HepG2 (cell line): ENCODE data around the gene DHCR7. TPM values are rescaled to one million over a fixed set of nuclear protein-coding genes. Genes with fewer than 3 reads are reported as not detected.

Source experiments
- BCL3 ChIP-seq: sonication (generic); formaldehyde crosslinking; IDR thresholded peaks from 2 replicates; pipeline ENCODE4 v1.5.1; 2020; ENCODE audit warnings: mild to moderate bottlenecking, missing genetic modification reagents, moderate library complexity
- GTF2F1 ChIP-seq: fragments of 150-350 bp; IDR thresholded peaks from 2 replicates; pipeline ENCODE4 v1.6.1; 2014; ENCODE audit warnings: low read length
- HES4 ChIP-seq: sonication (generic); formaldehyde crosslinking; IDR thresholded peaks from 2 replicates; pipeline ENCODE4 v1.9.0; 2021; ENCODE audit warnings: mild to moderate bottlenecking, missing genetic modification reagents, borderline replicate concordance
- HINFP ChIP-seq: sonication (generic); formaldehyde crosslinking; IDR thresholded peaks from 2 replicates; pipeline ENCODE4 v1.4.0; 2020; ENCODE audit warnings: low read depth, mild to moderate bottlenecking, missing genetic modification reagents
- KAT7 ChIP-seq: IDR thresholded peaks from 2 replicates; pipeline ENCODE4 v1.6.1; 2018; ENCODE audit warnings: borderline replicate concordance, missing compliant biosample characterization
- LCORL ChIP-seq, 2 experiments: fragments of 450-650 bp in 1 of 2; sonication (generic) in 1 of 2; formaldehyde crosslinking in 1 of 2; IDR thresholded peaks; 2 replicates each; pipeline versions ENCODE4 v1.5.0 to v1.6.1; 2017 to 2020; ENCODE audit warnings: antibody characterized with exemption in 1 of 2, missing genetic modification reagents in 1 of 2
- NR2C2 ChIP-seq: sonication (generic); formaldehyde crosslinking; IDR thresholded peaks from 2 replicates; pipeline ENCODE4 v1.4.0; 2020; ENCODE audit warnings: missing genetic modification reagents, mild to moderate bottlenecking, moderate library complexity, borderline replicate concordance
- PHF5A ChIP-seq: IDR thresholded peaks from one replicate; pipeline ENCODE4 v1.6.1; 2018; ENCODE audit warnings: low read depth, missing genetic modification reagents; ENCODE audit not compliant: unreplicated experiment
- RNF219 ChIP-seq: sonication (generic); formaldehyde crosslinking; IDR thresholded peaks from 2 replicates; pipeline ENCODE4 v1.5.0; 2020; ENCODE audit warnings: mild to moderate bottlenecking, missing genetic modification reagents
- THRA ChIP-seq: sonication (generic); formaldehyde crosslinking; IDR thresholded peaks from 2 replicates; pipeline ENCODE4 v1.4.0; 2020; ENCODE audit warnings: missing genetic modification reagents, borderline replicate concordance
- U2AF2 ChIP-seq: fragments of 200-400 bp; formaldehyde crosslinking; IDR thresholded peaks from 2 replicates; pipeline ENCODE4 v1.6.1; 2017; ENCODE audit warnings: low read depth, mild to moderate bottlenecking, low read length
- XBP1 ChIP-seq: sonication (generic); formaldehyde crosslinking; IDR thresholded peaks from 2 replicates; pipeline ENCODE4 v1.5.0; 2020; ENCODE audit warnings: missing genetic modification reagents
- ZNF547 ChIP-seq: sonication (generic); formaldehyde crosslinking; IDR thresholded peaks from 2 replicates; pipeline ENCODE4 v1.5.1; 2020; ENCODE audit warnings: mild to moderate bottlenecking, missing genetic modification reagents
- ZNF607 ChIP-seq: sonication (generic); formaldehyde crosslinking; IDR thresholded peaks from 2 replicates; pipeline ENCODE4 v1.5.1; 2020; ENCODE audit warnings: missing genetic modification reagents, mild to moderate bottlenecking, borderline replicate concordance
- ZNF619 ChIP-seq: sonication (generic); formaldehyde crosslinking; IDR thresholded peaks from 2 replicates; pipeline ENCODE4 v1.4.0; 2020; ENCODE audit warnings: mild to moderate bottlenecking, missing genetic modification reagents
- ZNF687 ChIP-seq: sonication (generic); formaldehyde crosslinking; IDR thresholded peaks from 2 replicates; pipeline ENCODE4 v1.5.1; 2020; ENCODE audit warnings: mild to moderate bottlenecking, missing genetic modification reagents, moderate library complexity
- polyA plus RNA-seq, 8 experiments: library from polyadenylated mRNA; depleted of rRNA in 3 of 8; stranded (reverse) in 7 of 8; unstranded in 1 of 8; fragments of >200 nt; fragmentation: Illumina TruSeq in 4 of 8; extraction: Trizol in 4 of 8; gene quantifications; 2 replicates each; pipeline versions ENCODE4 v1.2.1 to v1.2.3, GENCODE V29; 2011 to 2016; ENCODE audit warnings: low read depth in 4 of 8, missing spikeins in 1 of 8, mixed read lengths in 1 of 8; ENCODE audit not compliant: insufficient read depth in 1 of 8
- total RNA-seq, 5 experiments: library from RNA; depleted of rRNA; stranded (reverse); fragments of >200 nt; fragmentation: Illumina TruSeq; extraction: Trizol; gene quantifications; 2 replicates each; pipeline ENCODE4 v1.2.3, GENCODE V29; 2016; ENCODE audit warnings: low read depth in 1 of 5

Gene DHCR7
- total and polyA plus RNA-seq, 2 of the 13 experiments (the other 11 are each of a cell fraction or from before 2014, with no cell fraction given): 96.0 to 143 TPM

- TF ChIP-seq ZNF687 (peak; percentile 98), HES4 (CRISPR knock-in tag) (peak; percentile 74; the same call in 1 of the 2 replicates), XBP1 (CRISPR knock-in tag) (peak; percentile 72; the same call in 1 of the 2 replicates), KAT7 (CRISPR knock-in tag) (peak; percentile 77; the same call in 1 of the 2 replicates), LCORL (IDR thresholded peaks at IDR 0.05) (no peak), LCORL (CRISPR knock-in tag; IDR thresholded peaks at IDR 0.05) (peak; percentile 48; the same call in 1 of the 2 replicates), ZNF607 (CRISPR knock-in tag) (peak; percentile 95; the same call in 1 of the 2 replicates), U2AF2 (no peak), BCL3 (CRISPR knock-in tag) (peak; percentile 82; the same call in 1 of the 2 replicates), HINFP (CRISPR knock-in tag) (0 out of 2 replicates have a peak, but pooled peaks have one; percentile 29), ZNF619 (0 out of 2 replicates have a peak, but pooled peaks have one; percentile 35), PHF5A (CRISPR knock-in tag) (no peak), NR2C2 (CRISPR knock-in tag) (peak; percentile 52; the same call in 1 of the 2 replicates), THRA (peak; percentile 56; the same call in 1 of the 2 replicates), ZNF547 (CRISPR knock-in tag) (0 out of 2 replicates have a peak, but pooled peaks have one; percentile 25), GTF2F1 (no peak), RNF219 (CRISPR knock-in tag) (no peak; the same call in 1 of the 2 replicates)
Observed at GRCh38 chr11:71448257-71449171, at the start of gene DHCR7 (continued).
